HG02885 (cell line): ENCODE measurements around the gene ARAP2.
A peak's percentile ranks its signal among the peaks of the same experiment; 100 is the strongest.
"Not testable (repeated sequence)": the region's sequence is repeated elsewhere in the genome, so short reads cannot be mapped to it uniquely, and the experiment has no call there.

Experiments
- ATAC-seq: cut with Tn5 transposase; IDR thresholded peaks from one replicate; pipeline ENCODE4 v1.9.1; 2021; ENCODE audit warnings: mild to moderate bottlenecking; ENCODE audit not compliant: unreplicated experiment, poor library complexity

Gene ARAP2

GRCh38 chr4:36192922-36193321 lies 51.4 kb downstream of the ARAP2 start:
- ATAC-seq, result no peak

- ATAC-seq, result peak; percentile 84
Measured at GRCh38 chr4:36189511-36190226, 54.6 kb downstream of the ARAP2 start.

GRCh38 chr4:36187723-36188333 lies 56.5 kb downstream of the ARAP2 start:
- ATAC-seq, result peak; percentile 37

GRCh38 chr4:36183665-36184393 lies 60.5 kb downstream of the ARAP2 start:
- ATAC-seq, result no peak

- no peak for ATAC-seq
Measured at GRCh38 chr4:36183232-36183631, 61.1 kb downstream of the ARAP2 start.

- not testable (repeated sequence) for ATAC-seq
Measured at GRCh38 chr4:36182315-36182714, 62.0 kb downstream of the ARAP2 start.

- no peak for ATAC-seq
Measured at GRCh38 chr4:36180206-36180605, 64.1 kb downstream of the ARAP2 start.

GRCh38 chr4:36178484-36178883 lies 65.8 kb downstream of the ARAP2 start:
- no peak for ATAC-seq

GRCh38 chr4:36177946-36178345 lies 66.4 kb downstream of the ARAP2 start:
- ATAC-seq, result no peak

- no peak for ATAC-seq
Measured at GRCh38 chr4:36174570-36174969, 69.7 kb downstream of the ARAP2 start.

GRCh38 chr4:36173905-36174304 lies 70.4 kb downstream of the ARAP2 start:
- no peak for ATAC-seq

- no peak for ATAC-seq
Measured at GRCh38 chr4:36172656-36173055, 71.7 kb downstream of the ARAP2 start.

- ATAC-seq, result no peak
Measured at GRCh38 chr4:36168127-36168878, 76.0 kb downstream of the ARAP2 start.

- no peak for ATAC-seq
Measured at GRCh38 chr4:36165631-36166005, 78.7 kb downstream of the ARAP2 start.

GRCh38 chr4:36164900-36165630 lies 79.2 kb downstream of the ARAP2 start:
- ATAC-seq, result no peak

- ATAC-seq, result peak; percentile 88
Measured at GRCh38 chr4:36163198-36163597, 81.1 kb downstream of the ARAP2 start.

GRCh38 chr4:36159208-36159607 lies 85.1 kb downstream of the ARAP2 start:
- ATAC-seq, result no peak

GRCh38 chr4:36152735-36153134 lies 91.6 kb downstream of the ARAP2 start:
- ATAC-seq, result no peak

- no peak for ATAC-seq
Measured at GRCh38 chr4:36142504-36142903, 101.8 kb downstream of the ARAP2 start.

GRCh38 chr4:36141186-36141585 lies 103.1 kb downstream of the ARAP2 start:
- ATAC-seq, result no peak
